Thyroid gland (tissue), 4 donors: ENCODE data around the gene PPEF1.

ENCODE experiments used
- CTCF ChIP-seq, 6 experiments: fragments of 200-600 bp in 3 of 6; fragments of 450-650 bp in 3 of 6; sonication (generic) in 3 of 6; IDR thresholded peaks; one replicate each; pipeline ENCODE4 v1.5.1; 2016 to 2019; ENCODE audit warnings: antibody characterized with exemption in 6 of 6, mild to moderate bottlenecking in 2 of 6, inconsistent platforms in 1 of 6, moderate library complexity in 1 of 6
- POLR2A ChIP-seq, 2 donors: fragments of 450-650 bp; IDR thresholded peaks; one replicate each; pipeline ENCODE4 v1.6.1; 2017; ENCODE audit warnings: antibody characterized with exemption in 2 of 2, mild to moderate bottlenecking in 2 of 2, moderate library complexity in 1 of 2

GRCh38 chrX:18687856-18688495, 19.5 kb upstream of the PPEF1 start:
- no peak for TF ChIP-seq POLR2A (IDR thresholded peaks at IDR 0.05)
- TF ChIP-seq CTCF (IDR thresholded peaks at IDR 0.05) = no peak
